ENCODE data around the gene CDC45.

CDC45 gene

DNA sequence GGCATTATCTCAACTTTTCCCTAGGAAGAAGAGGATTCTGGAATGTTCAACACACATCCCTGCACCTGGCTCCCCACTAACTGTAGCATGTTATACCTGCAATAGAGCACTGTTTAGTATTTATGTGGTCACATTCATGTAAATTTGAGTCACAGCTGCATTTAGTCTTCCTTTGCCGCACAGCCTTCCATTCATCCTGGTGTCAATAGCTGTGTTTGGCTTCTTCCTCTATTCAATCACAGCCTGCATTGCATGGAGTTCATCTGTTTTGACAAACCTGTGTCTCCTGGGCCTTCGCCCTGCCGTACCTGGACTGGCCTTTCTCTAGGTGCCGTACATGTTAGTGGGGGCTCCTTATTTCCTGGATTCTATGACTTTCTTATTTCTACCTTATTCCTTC, 28.1 kb upstream of the CDC45 start:
- TF ChIP-seq, protein P1, sequence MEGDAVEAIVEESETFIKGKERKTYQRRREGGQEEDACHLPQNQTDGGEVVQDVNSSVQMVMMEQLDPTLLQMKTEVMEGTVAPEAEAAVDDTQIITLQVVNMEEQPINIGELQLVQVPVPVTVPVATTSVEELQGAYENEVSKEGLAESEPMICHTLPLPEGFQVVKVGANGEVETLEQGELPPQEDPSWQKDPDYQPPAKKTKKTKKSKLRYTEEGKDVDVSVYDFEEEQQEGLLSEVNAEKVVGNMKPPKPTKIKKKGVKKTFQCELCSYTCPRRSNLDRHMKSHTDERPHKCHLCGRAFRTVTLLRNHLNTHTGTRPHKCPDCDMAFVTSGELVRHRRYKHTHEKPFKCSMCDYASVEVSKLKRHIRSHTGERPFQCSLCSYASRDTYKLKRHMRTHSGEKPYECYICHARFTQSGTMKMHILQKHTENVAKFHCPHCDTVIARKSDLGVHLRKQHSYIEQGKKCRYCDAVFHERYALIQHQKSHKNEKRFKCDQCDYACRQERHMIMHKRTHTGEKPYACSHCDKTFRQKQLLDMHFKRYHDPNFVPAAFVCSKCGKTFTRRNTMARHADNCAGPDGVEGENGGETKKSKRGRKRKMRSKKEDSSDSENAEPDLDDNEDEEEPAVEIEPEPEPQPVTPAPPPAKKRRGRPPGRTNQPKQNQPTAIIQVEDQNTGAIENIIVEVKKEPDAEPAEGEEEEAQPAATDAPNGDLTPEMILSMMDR (IDR thresholded peaks at IDR 0.05; ENCODE audit: insufficient read depth, low read length, poor library complexity, severe bottlenecking) = no peak
- H3K4me3 ChIP-seq (replicated peaks; ENCODE audit: low read depth, low read length) = no peak overlapping the region
- peaks cover 29% of the 10 kb centered on the region for H3K36me3 ChIP-seq (ENCODE audit: control insufficient read depth, insufficient read depth, low read length)
- no peak for DNase-seq (ENCODE audit: extremely low read depth, insufficient read length)
- H3K27me3 ChIP-seq (replicated peaks; ENCODE audit: control insufficient read depth, insufficient read depth, low read length) = no peaks in the 10 kb centered on the region

DNA sequence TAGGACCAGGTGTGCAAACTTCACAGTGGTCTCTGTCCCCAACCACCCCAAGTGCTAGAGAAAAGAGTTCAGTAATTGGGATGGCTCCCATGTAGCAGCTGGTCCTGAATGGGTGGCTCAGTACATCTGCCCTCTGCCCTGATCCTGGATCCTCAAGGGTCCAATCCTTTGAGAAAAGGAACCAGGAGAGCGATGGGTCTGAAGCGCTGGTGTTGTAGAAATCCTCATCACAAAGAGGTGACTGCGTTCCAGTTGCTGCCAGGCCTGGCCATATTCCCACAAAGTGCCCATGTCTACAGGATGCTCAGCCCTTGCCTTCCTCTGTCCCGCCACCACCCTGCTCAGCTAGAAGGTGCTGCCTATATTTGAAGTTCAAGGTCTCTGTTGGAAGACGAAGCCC, 26.0 kb upstream of the CDC45 start:
- H3K36me3 ChIP-seq (ENCODE audit: control insufficient read depth, insufficient read depth, low read length) = peaks cover 35% of the 10 kb centered on the region
- no peaks in the 10 kb centered on the region for H3K27me3 ChIP-seq (replicated peaks; ENCODE audit: control insufficient read depth, insufficient read depth, low read length)
- H3K4me3 ChIP-seq (replicated peaks; ENCODE audit: low read depth, low read length) = no peak overlapping the region
- TF ChIP-seq, protein P1 (IDR thresholded peaks at IDR 0.05; ENCODE audit: insufficient read depth, low read length, poor library complexity, severe bottlenecking) = no peak
- no peak for DNase-seq (ENCODE audit: extremely low read depth, insufficient read length)

DNA sequence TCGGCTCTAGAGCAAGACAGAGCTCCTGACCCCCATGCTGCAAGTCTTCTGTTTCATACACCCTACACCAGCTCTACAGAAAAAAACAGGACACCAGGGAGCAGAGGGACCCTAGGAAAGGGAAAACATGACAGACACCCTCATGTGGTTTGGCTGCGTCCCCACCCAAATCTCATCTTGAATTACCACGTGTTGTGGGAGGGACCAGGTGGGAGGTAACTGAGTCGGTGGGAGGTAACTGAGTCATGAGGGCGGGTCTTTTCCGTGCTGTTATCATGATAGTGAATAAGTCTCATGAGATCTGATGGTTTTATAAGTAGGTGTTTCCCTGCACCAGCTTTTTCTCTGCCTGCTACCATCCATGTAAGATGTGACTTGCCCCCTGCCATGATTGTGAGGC, 25.6 kb upstream of the CDC45 start:
- Histone ChIP-seq H3K4me3 (replicated peaks; ENCODE audit: low read depth, low read length) (no peak overlapping the region), H3K36me3 (ENCODE audit: control insufficient read depth, insufficient read depth, low read length) (peaks cover 35% of the 10 kb centered on the region), H3K27me3 (replicated peaks; ENCODE audit: control insufficient read depth, insufficient read depth, low read length) (no peaks in the 10 kb centered on the region)
- TF ChIP-seq, protein P1 (IDR thresholded peaks at IDR 0.05; ENCODE audit: insufficient read depth, low read length, poor library complexity, severe bottlenecking) = no peak
- no peak for DNase-seq (ENCODE audit: extremely low read depth, insufficient read length)

DNA sequence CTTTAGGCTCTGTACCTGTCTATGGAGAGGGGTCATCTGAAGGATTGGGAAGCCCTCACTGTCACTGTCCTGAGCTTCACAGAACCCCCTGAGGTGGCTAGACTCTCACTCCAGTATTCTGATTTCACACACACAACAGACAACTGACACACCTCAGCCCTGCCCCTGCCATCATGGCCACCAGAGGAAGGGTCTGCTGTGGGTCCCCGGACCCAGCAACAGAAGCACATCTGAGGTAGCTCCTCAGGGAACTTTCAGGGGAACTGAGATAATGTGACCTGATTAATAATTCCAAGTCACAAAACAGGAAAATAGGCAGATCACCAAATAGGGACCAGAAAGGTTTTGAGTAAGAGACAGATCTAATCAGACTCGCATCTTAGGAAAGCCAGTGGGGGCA, 24.7 kb upstream of the CDC45 start:
- DNase-seq (ENCODE audit: extremely low read depth, insufficient read length) = no peak
- Histone ChIP-seq H3K4me3 (replicated peaks; ENCODE audit: low read depth, low read length) (no peak overlapping the region), H3K27me3 (replicated peaks; ENCODE audit: control insufficient read depth, insufficient read depth, low read length) (no peaks in the 10 kb centered on the region), H3K36me3 (ENCODE audit: control insufficient read depth, insufficient read depth, low read length) (peaks cover 35% of the 10 kb centered on the region)
- TF ChIP-seq, protein P1 (IDR thresholded peaks at IDR 0.05; ENCODE audit: insufficient read depth, low read length, poor library complexity, severe bottlenecking) = no peak

DNA sequence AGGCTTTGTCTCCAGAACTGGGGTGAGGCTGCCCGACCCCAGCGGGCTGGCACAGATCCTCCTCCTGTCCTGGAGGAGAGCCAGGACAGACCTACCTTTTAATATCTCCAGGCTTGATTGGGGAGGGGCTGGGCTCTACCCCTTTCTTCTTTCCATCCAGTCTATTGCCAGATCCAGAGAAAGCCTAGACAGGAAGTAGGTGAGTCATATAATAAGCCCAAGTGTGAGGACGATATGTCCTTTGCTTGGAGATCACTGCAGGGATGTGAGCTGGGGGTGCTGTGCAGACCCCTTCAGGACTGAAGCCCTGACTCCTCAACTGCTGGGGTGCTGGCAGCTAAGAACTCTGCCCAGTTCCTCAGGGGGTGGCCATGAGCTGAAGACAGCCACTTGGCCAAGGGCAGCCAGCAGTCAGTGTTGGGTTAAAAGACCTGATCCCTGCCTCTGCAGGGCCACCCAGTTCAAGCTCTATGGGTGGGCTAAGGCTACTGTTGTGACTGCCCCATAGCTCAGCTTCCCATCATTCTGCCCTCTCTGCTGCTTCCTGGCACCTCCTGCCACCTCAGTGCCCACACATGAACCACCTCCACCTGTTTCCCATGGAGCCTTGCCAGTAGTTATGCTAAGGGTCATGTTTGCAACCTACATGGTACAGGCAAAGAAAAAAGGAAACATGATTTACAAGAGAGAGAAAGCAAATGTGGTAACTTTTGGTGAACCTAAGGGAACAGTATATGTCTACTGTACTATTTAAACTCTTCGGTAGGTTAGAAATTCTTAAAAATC, 23.9 kb upstream of the CDC45 start:
- Histone ChIP-seq H3K27me3 (replicated peaks; ENCODE audit: control insufficient read depth, insufficient read depth, low read length) (no peaks in the 10 kb centered on the region), H3K36me3 (ENCODE audit: control insufficient read depth, insufficient read depth, low read length) (peaks cover 35% of the 10 kb centered on the region), H3K4me3 (replicated peaks; ENCODE audit: low read depth, low read length) (no peak overlapping the region)
- TF ChIP-seq, protein P1 (IDR thresholded peaks at IDR 0.05; ENCODE audit: insufficient read depth, low read length, poor library complexity, severe bottlenecking) = no peak
- no peak for DNase-seq (ENCODE audit: extremely low read depth, insufficient read length)

Measured in GM06990 (cell line).